ENCODE data around the gene IMPDH1. TPM values are rescaled to one million over a fixed set of nuclear protein-coding genes. Genes with fewer than 3 reads are reported as not detected.
A peak's percentile ranks its signal among the peaks of the same experiment; 100 is the strongest.

The IMPDH1 gene
- total RNA-seq, 1 donor from 2014 or later, result 52.3 TPM

DNA sequence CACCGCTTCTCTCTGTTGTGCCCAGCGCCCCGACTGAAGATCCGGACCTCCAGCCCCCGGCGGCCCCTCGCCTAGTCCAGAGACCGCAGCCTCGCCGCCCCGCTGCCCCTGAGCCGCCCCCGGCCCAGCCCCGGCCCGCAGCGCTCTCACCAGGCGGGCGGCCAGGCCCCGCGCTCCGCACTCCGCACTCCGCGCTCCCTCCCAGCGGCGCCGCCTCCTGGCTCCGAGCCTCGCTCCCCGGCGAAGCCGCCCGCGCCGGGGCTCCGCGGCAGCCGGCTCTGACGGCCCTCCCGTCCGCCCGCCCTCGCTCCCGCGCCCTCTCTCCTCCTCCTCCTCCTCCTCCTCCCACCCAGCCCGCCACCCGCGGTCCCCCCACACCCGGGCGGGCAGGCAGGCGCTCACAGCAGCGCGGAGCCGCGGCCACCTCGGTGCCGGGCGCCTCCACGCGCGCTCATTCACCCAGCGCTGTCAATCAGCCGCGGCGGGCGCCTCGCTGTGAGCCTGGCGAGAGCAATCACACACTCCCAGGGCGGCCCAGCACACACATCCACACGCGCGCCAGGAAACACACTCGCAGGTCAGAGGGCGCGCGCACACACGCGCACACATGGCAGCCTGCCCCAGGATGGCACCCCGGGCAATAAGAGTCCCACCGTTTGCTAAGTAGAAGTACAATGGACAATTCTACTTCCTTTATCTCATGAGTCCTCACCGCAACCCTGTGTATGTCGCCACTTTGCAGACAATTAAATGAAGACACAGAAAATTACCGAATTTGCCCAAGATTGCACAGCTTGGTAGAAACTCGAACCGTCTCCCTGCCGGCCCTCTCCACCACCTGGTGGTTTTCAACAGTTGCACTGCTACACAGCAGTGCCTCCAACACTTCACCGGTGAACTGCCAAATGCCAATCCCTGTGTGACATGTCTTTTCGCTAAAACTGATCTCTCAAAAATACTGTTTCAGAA is 48.1 kb downstream of the IMPDH1 start, which contains the start of gene PRRT4:
PRRT4 (minus strand) TSS at position 280 of the 969 bp plus-strand sequence.
- intact Hi-C loops (cut with DNase I), result no loop called here
- peaks cover 20% of the 10 kb centered on the region for H3K4me1 ChIP-seq
- TF ChIP-seq, protein P1, sequence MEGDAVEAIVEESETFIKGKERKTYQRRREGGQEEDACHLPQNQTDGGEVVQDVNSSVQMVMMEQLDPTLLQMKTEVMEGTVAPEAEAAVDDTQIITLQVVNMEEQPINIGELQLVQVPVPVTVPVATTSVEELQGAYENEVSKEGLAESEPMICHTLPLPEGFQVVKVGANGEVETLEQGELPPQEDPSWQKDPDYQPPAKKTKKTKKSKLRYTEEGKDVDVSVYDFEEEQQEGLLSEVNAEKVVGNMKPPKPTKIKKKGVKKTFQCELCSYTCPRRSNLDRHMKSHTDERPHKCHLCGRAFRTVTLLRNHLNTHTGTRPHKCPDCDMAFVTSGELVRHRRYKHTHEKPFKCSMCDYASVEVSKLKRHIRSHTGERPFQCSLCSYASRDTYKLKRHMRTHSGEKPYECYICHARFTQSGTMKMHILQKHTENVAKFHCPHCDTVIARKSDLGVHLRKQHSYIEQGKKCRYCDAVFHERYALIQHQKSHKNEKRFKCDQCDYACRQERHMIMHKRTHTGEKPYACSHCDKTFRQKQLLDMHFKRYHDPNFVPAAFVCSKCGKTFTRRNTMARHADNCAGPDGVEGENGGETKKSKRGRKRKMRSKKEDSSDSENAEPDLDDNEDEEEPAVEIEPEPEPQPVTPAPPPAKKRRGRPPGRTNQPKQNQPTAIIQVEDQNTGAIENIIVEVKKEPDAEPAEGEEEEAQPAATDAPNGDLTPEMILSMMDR (IDR thresholded peaks at IDR 0.05), result no peak
- no peak for TF ChIP-seq POLR2AphosphoS5 (IDR thresholded peaks at IDR 0.05; ENCODE audit: insufficient read depth in 1 of 2, low read depth in 1 of 2)
- no peak for TF ChIP-seq POLR2A (IDR thresholded peaks at IDR 0.05)
- peak within 1 kb of the TSS; percentile 57 to 77 for H3K4me3 ChIP-seq
- DNase-seq (ENCODE audit: extremely low spot score in 2 of 2), result no peak
- H3K27me3 ChIP-seq, result no peaks in the 10 kb centered on the region
- no peaks in the 10 kb centered on the region for H3K36me3 ChIP-seq
- H3K27ac ChIP-seq, result no peak within 1 kb of the TSS
- no peaks in the 10 kb centered on the region for H3K9me3 ChIP-seq

- Histone ChIP-seq H3K36me3 (no peaks in the 10 kb centered on the region), H3K27me3 (no peaks in the 10 kb centered on the region), H3K4me3 (peak overlapping the region; percentile 57 to 77), H3K9me3 (no peaks in the 10 kb centered on the region), H3K27ac (no peak overlapping the region), H3K4me1 (peaks cover 20% of the 10 kb centered on the region)
- intact Hi-C loops (cut with DNase I), result no loop called here
- DNase-seq (ENCODE audit: extremely low spot score in 2 of 2), result no peak
- TF ChIP-seq POLR2A (IDR thresholded peaks at IDR 0.05) (no peak), POLR2AphosphoS5 (IDR thresholded peaks at IDR 0.05; ENCODE audit: insufficient read depth in 1 of 2, low read depth in 1 of 2) (no peak)
- TF ChIP-seq, protein P1 (IDR thresholded peaks at IDR 0.05), result no peak
Observed at GRCh38 chr7:128360359-128360678, 49.5 kb downstream of the IMPDH1 start.

DNA sequence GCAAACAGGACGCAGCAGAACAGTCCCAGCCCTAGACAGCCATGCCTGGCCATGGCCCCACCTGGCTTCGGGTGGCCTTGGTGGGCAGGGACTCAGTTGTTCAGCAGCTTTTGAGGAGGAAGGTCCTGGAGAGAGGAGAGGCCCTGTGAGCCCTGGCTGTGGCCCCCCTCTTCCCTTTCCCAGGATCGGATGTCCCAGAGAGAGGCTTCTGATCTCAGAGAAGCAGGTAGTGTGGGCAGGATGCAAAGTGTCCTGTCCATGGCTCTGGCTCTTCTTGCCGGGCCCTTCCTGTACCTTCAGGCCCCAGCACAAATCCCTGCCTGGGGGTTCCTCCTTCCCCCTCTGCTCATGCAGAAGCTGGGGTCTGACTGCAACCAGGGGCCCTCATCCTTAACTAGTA is 49.8 kb downstream of the IMPDH1 start:
- peaks cover 20% of the 10 kb centered on the region for H3K4me1 ChIP-seq
- H3K27ac ChIP-seq, result no peak overlapping the region
- no peaks in the 10 kb centered on the region for H3K9me3 ChIP-seq
- TF ChIP-seq POLR2AphosphoS5 (IDR thresholded peaks at IDR 0.05; ENCODE audit: insufficient read depth in 1 of 2, low read depth in 1 of 2) (no peak), POLR2A (IDR thresholded peaks at IDR 0.05) (no peak)
- TF ChIP-seq, protein P1 (IDR thresholded peaks at IDR 0.05), result no peak
- H3K4me3 ChIP-seq, result no peak overlapping the region
- intact Hi-C loops (cut with DNase I), result no loop called here
- no peaks in the 10 kb centered on the region for H3K36me3 ChIP-seq
- no peaks in the 10 kb centered on the region for H3K27me3 ChIP-seq
- DNase-seq (ENCODE audit: extremely low spot score in 2 of 2), result no peak

GRCh38 chr7:128359336-128359735 is 50.4 kb downstream of the IMPDH1 start:
- H3K27ac ChIP-seq, result no peak overlapping the region
- H3K36me3 ChIP-seq, result no peaks in the 10 kb centered on the region
- peaks cover 20% of the 10 kb centered on the region for H3K4me1 ChIP-seq
- no peak for DNase-seq (ENCODE audit: extremely low spot score in 2 of 2)
- H3K4me3 ChIP-seq, result no peak overlapping the region
- no peaks in the 10 kb centered on the region for H3K9me3 ChIP-seq
- intact Hi-C loops (cut with DNase I), result no loop called here
- H3K27me3 ChIP-seq, result no peaks in the 10 kb centered on the region
- TF ChIP-seq, protein P1 (IDR thresholded peaks at IDR 0.05), result no peak
- no peak for TF ChIP-seq POLR2AphosphoS5 (IDR thresholded peaks at IDR 0.05; ENCODE audit: insufficient read depth in 1 of 2, low read depth in 1 of 2)
- TF ChIP-seq POLR2A (IDR thresholded peaks at IDR 0.05), result no peak

GRCh38 chr7:128358233-128358632 is 51.5 kb downstream of the IMPDH1 start:
- H3K27me3 ChIP-seq, result no peaks in the 10 kb centered on the region
- intact Hi-C loops (cut with DNase I), result no loop called here
- peaks cover 20% of the 10 kb centered on the region for H3K4me1 ChIP-seq
- DNase-seq (ENCODE audit: extremely low spot score in 2 of 2), result peak in 1 of 2 donors; percentile 22
- no peak for TF ChIP-seq POLR2AphosphoS5 (IDR thresholded peaks at IDR 0.05; ENCODE audit: insufficient read depth in 1 of 2, low read depth in 1 of 2)
- TF ChIP-seq, protein P1 (IDR thresholded peaks at IDR 0.05), result no peak
- no peak for TF ChIP-seq POLR2A (IDR thresholded peaks at IDR 0.05)
- no peak overlapping the region for H3K27ac ChIP-seq
- no peaks in the 10 kb centered on the region for H3K9me3 ChIP-seq
- H3K4me3 ChIP-seq, result no peak overlapping the region
- no peaks in the 10 kb centered on the region for H3K36me3 ChIP-seq

Data from vagina (tissue), 2 donors.